Measurements from ENCODE around the gene RIN3.

- TF ChIP-seq CTCF (IDR thresholded peaks at IDR 0.05) (no peak), POLR2A (IDR thresholded peaks at IDR 0.05) (no peak)
These were observed 115.1 kb downstream of the RIN3 start for GRCh38 chr14:92628636-92629035.
